ENCODE data around the gene HECW1. TPM values are rescaled to one million over a fixed set of nuclear protein-coding genes. Genes with fewer than 3 reads are reported as not detected.
"Not testable (repeated sequence)": the region's sequence is repeated elsewhere in the genome, so short reads cannot be mapped to it uniquely, and the experiment has no call there.

HECW1 gene
- total and polyA plus RNA-seq, 2 of the 13 experiments (the other 11 are each of a cell fraction or from before 2014, with no cell fraction given) = not detected

DNA sequence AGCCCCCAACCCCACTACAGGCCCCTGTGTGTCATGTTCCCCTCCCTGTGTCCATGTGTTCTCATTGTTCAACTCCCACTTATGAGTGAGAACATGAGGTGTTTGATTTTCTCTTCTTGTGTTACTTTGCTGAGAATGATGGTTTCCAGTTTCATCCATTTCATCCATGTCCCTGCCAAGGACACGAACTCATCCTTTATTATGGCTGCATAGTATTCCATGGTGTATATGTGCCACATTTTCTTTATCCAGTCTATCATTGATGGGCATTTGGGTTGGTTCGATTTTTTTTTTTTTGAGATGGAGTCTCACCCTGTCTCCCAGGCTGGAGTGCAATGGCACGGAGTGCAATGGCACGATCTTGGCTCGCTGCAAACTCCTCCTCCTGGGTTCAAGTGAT lies 373.6 kb downstream of the HECW1 start:
- H3K4me3 ChIP-seq (replicated peaks in 1 of 3; ENCODE audit: insufficient read depth in 1 of 3, low read depth in 2 of 3, low read length in 3 of 3); ATAC-seq; in situ Hi-C loops (cut with HindIII; ENCODE audit: extremely low pct_ligation_motif_present, low pct_unique_long_range_greater_than_20kb); H3K36me3 ChIP-seq (replicated peaks in 1 of 2; ENCODE audit: control insufficient read depth in 1 of 2, insufficient read depth in 2 of 2, low read length in 2 of 2); H4K20me1 ChIP-seq (ENCODE audit: insufficient read depth, low read length); H3K4me2 ChIP-seq (ENCODE audit: low read depth, low read length); H3K79me2 ChIP-seq (ENCODE audit: insufficient read depth, low read length); H2AFZ ChIP-seq (ENCODE audit: low read length); DNase-seq (ENCODE audit: low spot score); H3K9ac ChIP-seq (ENCODE audit: insufficient read depth, low read depth, low read length); intact Hi-C loops (cut with micrococcal nuclease; ENCODE audit: unreplicated experiment); BruUV-seq (replicated peaks); H3K27me3 ChIP-seq (ENCODE audit: control insufficient read depth in 1 of 2, insufficient read depth in 2 of 2, low read length in 2 of 2); CTCF ChIA-PET (ENCODE audit: low intra/inter-chr PET ratio, low total read pairs); H3K9me3 ChIP-seq (ENCODE audit: low read length); FAIRE-seq: not testable (repeated sequence)
- TF ChIP-seq ZBTB38 (CRISPR knock-in tag; IDR thresholded peaks at IDR 0.05) (0 out of 2 replicates have a peak, but pooled peaks have one; percentile 25), ZNF260 (CRISPR knock-in tag; IDR thresholded peaks at IDR 0.05; ENCODE audit: borderline replicate concordance, low read depth) (0 out of 2 replicates have a peak, but pooled peaks have one; percentile 72), KDM1A (CRISPR knock-in tag; IDR thresholded peaks at IDR 0.05) (0 out of 2 replicates have a peak, but pooled peaks have one; percentile 10)
- peak overlapping the region; percentile 85 for H3K27ac ChIP-seq (ENCODE audit: extremely low read length, insufficient read depth, low read length)
- POLR2A ChIA-PET = interaction anchor here (1.8 kb wide), 1 partner anchor 97 kb away, joined by 6 read pairs; the partner anchor contains the start of gene STK17A
- peaks cover 93% of the 10 kb centered on the region for H3K4me1 ChIP-seq (ENCODE audit: insufficient read depth, low read length)
- WGBS (ENCODE audit: low lambda C conversion rate) = 94% methylated on average over 5 of the region's 5 CpGs

- intact Hi-C loops (cut with micrococcal nuclease; ENCODE audit: unreplicated experiment) (loop anchor here (1.0 kb wide), 1 partner anchor 16 kb away; no protein-coding TSS in a partner anchor), in situ Hi-C loops (cut with HindIII; ENCODE audit: extremely low pct_ligation_motif_present, low pct_unique_long_range_greater_than_20kb) (no loop called here)
- BruUV-seq (replicated peaks) = no TSS peak
- no peaks in the 10 kb centered on the region for H3K9me3 ChIP-seq (ENCODE audit: low read length)
- TF ChIP-seq, protein P1, sequence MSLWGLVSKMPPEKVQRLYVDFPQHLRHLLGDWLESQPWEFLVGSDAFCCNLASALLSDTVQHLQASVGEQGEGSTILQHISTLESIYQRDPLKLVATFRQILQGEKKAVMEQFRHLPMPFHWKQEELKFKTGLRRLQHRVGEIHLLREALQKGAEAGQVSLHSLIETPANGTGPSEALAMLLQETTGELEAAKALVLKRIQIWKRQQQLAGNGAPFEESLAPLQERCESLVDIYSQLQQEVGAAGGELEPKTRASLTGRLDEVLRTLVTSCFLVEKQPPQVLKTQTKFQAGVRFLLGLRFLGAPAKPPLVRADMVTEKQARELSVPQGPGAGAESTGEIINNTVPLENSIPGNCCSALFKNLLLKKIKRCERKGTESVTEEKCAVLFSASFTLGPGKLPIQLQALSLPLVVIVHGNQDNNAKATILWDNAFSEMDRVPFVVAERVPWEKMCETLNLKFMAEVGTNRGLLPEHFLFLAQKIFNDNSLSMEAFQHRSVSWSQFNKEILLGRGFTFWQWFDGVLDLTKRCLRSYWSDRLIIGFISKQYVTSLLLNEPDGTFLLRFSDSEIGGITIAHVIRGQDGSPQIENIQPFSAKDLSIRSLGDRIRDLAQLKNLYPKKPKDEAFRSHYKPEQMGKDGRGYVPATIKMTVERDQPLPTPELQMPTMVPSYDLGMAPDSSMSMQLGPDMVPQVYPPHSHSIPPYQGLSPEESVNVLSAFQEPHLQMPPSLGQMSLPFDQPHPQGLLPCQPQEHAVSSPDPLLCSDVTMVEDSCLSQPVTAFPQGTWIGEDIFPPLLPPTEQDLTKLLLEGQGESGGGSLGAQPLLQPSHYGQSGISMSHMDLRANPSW (CRISPR knock-in tag; IDR thresholded peaks at IDR 0.05; ENCODE audit: borderline replicate concordance) = 0 out of 2 replicates have a peak, but pooled peaks have one; percentile 8
- TF ChIP-seq EHMT2 (IDR thresholded peaks at IDR 0.05; ENCODE audit: borderline replicate concordance, low read depth, low read length) (no peak), YEATS4 (CRISPR knock-in tag; IDR thresholded peaks at IDR 0.05; ENCODE audit: borderline replicate concordance) (0 out of 2 replicates have a peak, but pooled peaks have one; percentile 18)
- TF ChIP-seq, protein P2, sequence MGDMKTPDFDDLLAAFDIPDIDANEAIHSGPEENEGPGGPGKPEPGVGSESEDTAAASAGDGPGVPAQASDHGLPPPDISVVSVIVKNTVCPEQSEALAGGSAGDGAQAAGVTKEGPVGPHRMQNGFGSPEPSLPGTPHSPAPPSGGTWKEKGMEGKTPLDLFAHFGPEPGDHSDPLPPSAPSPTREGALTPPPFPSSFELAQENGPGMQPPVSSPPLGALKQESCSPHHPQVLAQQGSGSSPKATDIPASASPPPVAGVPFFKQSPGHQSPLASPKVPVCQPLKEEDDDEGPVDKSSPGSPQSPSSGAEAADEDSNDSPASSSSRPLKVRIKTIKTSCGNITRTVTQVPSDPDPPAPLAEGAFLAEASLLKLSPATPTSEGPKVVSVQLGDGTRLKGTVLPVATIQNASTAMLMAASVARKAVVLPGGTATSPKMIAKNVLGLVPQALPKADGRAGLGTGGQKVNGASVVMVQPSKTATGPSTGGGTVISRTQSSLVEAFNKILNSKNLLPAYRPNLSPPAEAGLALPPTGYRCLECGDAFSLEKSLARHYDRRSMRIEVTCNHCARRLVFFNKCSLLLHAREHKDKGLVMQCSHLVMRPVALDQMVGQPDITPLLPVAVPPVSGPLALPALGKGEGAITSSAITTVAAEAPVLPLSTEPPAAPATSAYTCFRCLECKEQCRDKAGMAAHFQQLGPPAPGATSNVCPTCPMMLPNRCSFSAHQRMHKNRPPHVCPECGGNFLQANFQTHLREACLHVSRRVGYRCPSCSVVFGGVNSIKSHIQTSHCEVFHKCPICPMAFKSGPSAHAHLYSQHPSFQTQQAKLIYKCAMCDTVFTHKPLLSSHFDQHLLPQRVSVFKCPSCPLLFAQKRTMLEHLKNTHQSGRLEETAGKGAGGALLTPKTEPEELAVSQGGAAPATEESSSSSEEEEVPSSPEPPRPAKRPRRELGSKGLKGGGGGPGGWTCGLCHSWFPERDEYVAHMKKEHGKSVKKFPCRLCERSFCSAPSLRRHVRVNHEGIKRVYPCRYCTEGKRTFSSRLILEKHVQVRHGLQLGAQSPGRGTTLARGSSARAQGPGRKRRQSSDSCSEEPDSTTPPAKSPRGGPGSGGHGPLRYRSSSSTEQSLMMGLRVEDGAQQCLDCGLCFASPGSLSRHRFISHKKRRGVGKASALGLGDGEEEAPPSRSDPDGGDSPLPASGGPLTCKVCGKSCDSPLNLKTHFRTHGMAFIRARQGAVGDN (CRISPR knock-in tag; IDR thresholded peaks at IDR 0.05) = peak; percentile 5; the same call in 1 of the 2 replicates
- H3K79me2 ChIP-seq (ENCODE audit: insufficient read depth, low read length) = no peaks in the 10 kb centered on the region
- H3K27ac ChIP-seq (ENCODE audit: extremely low read length, insufficient read depth, low read length) = peak overlapping the region; percentile 85
- H3K9ac ChIP-seq (ENCODE audit: insufficient read depth, low read depth, low read length) = no peak overlapping the region
- no peaks in the 10 kb centered on the region for H3K27me3 ChIP-seq (ENCODE audit: control insufficient read depth in 1 of 2, insufficient read depth in 2 of 2, low read length in 2 of 2)
- H3K36me3 ChIP-seq (replicated peaks in 1 of 2; ENCODE audit: control insufficient read depth in 1 of 2, insufficient read depth in 2 of 2, low read length in 2 of 2) = no peaks in the 10 kb centered on the region
- H3K4me1 ChIP-seq (ENCODE audit: insufficient read depth, low read length) = peaks cover 99% of the 10 kb centered on the region
- H4K20me1 ChIP-seq (ENCODE audit: insufficient read depth, low read length) = no peaks in the 10 kb centered on the region
- peak overlapping the region in 1 of 3 experiments; percentile 23; a peak in 1 of 6 replicates for H3K4me3 ChIP-seq (replicated peaks in 1 of 3; ENCODE audit: insufficient read depth in 1 of 3, low read depth in 2 of 3, low read length in 3 of 3)
- ChIA-PET POLR2A (interaction anchor here (0.7 to 1.8 kb wide), 4 partner anchors 15 to 185 kb away, joined by 3 to 8 read pairs (median 4); partner anchors contain the start of gene STK17A), CTCF (ENCODE audit: low intra/inter-chr PET ratio, low total read pairs) (no interaction called here)
- FAIRE-seq = no peak
- peak; percentile 10 for ATAC-seq
- H3K4me2 ChIP-seq (ENCODE audit: low read depth, low read length) = peak overlapping the region; percentile 55
- no peak for DNase-seq (ENCODE audit: low spot score)
- no peak overlapping the region for H2AFZ ChIP-seq (ENCODE audit: low read length)
- WGBS (ENCODE audit: low lambda C conversion rate) = 36% methylated on average over 3 of the region's 3 CpGs
Observed at GRCh38 chr7:43486634-43487033, 374.2 kb downstream of the HECW1 start.

All from HepG2 (cell line).